G401 (cell line): Measurements from ENCODE around the gene DAB1. TPM values are rescaled to one million over a fixed set of nuclear protein-coding genes. Genes with fewer than 3 reads are reported as not detected.
A peak's percentile ranks its signal among the peaks of the same experiment; 100 is the strongest.

Experiments
- DNase-seq: peaks from one replicate; pipeline ENCODE4 v3.0.0-alpha.2; 2015; ENCODE audit warnings: low spot score
- in situ Hi-C: cut with HindIII; loops from 2 replicates; pipeline ENCODE4 v1.10.0; 2016; ENCODE audit warnings: low sequenced_read_pairs, mixed read lengths
- total RNA-seq: library from RNA; depleted of rRNA; stranded (reverse); fragments of >200 nt; shearing (Covaris generic); gene quantifications from 2 replicates; pipeline ENCODE4 v1.2.3, GENCODE V29; 2014

DAB1 gene
- total RNA-seq, 1 experiment from 2014 or later = not detected

GRCh38 chr1:57026624-57027354 lies 397.1 kb downstream of the DAB1 start:
- in situ Hi-C loops = no loop called here
- DNase-seq = no peak

- in situ Hi-C loops = no loop called here
- no peak for DNase-seq
Observed at GRCh38 chr1:57024855-57025254, 399.0 kb downstream of the DAB1 start.

- in situ Hi-C loops = no loop called here
- DNase-seq = no peak
Observed at GRCh38 chr1:57024428-57024827, 399.4 kb downstream of the DAB1 start.

DNA sequence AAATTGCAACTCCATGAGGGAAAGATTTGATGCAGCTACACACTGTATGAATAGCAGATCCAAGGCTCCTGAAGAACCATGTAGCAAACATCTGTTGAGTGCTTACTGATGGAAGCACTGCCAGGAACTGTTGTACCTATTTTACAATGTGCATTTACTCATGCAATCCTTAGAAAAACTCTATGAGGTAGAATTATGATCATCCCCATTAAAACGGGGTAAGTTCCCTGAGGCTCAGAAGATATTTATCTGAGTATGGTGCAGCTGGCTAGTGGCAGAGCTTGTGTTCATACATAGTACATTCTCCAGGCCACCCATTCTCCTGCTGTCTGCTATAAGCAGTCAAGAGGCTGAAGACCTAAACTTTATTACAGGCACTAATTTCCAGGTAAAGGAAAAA lies 403.6 kb downstream of the DAB1 start:
- in situ Hi-C loops = no loop called here
- DNase-seq = no peak

GRCh38 chr1:57019236-57019839 lies 404.5 kb downstream of the DAB1 start:
- DNase-seq = peak; percentile 82
- in situ Hi-C loops = no loop called here

- DNase-seq = no peak
- in situ Hi-C loops = no loop called here
Observed at GRCh38 chr1:57018119-57018518, 405.7 kb downstream of the DAB1 start.

DNA sequence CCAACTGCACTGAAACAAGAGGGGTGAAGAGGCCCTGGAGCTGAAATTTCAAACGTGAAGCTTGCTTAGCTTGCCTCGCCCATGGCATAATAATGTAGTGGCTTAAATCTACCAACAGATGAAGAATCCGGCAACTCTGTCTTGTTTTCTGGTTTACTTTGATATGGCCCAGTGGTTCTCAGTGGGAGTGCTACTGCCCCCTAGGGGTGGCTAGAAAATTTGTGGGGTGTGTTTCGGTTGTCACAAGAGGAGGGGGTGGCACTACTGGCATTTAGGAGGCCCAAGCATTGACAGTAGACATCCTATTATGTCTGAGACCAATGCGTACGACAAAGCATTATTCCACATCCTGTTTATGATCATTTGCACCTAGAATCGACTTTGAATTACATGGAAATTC lies 406.1 kb downstream of the DAB1 start:
- in situ Hi-C loops = no loop called here
- no peak for DNase-seq

DNA sequence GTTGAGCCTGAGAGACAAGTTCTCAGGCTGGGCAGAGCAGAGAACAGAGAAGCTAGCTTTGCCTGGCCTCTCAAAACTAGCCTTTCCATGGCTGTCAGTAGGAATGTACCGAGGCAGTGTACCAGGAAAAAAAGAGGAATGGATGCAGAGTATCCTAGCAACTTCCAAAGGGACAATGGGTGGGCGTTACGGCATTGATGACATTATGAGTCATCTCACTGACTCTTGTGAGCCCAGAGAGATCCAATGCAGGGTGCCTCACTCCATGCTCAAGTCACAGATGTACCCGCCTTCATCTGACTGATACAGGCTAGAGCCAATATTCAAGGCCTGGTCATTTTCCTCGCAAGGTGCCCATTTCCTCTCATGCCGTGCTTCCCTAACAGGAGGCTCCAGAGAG lies 406.7 kb downstream of the DAB1 start:
- in situ Hi-C loops = no loop called here
- no peak for DNase-seq

GRCh38 chr1:57015071-57015470 lies 408.8 kb downstream of the DAB1 start:
- in situ Hi-C loops = no loop called here
- no peak for DNase-seq

- no peak for DNase-seq
- in situ Hi-C loops = no loop called here
Observed at GRCh38 chr1:57013522-57013921, 410.3 kb downstream of the DAB1 start.

DNA sequence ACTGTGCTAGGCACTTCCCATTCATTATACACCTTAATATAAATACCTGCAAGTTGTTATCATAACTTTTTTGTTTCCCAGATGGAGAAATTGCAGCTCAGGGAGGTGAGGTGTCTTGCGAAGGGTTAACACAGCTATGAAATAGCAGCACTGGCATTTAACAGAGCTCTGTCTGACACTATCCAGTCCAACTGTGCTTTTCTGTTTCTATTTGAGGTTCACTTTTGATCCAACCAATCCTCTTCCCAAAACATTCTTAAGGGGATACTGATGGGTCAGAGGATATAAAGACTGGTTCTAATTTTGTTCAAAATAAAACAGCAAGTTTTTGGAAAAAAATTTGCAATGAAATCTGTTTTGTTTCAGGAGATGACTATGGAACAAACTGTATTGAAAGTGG lies 411.5 kb downstream of the DAB1 start:
- no peak for DNase-seq
- in situ Hi-C loops = no loop called here

DNA sequence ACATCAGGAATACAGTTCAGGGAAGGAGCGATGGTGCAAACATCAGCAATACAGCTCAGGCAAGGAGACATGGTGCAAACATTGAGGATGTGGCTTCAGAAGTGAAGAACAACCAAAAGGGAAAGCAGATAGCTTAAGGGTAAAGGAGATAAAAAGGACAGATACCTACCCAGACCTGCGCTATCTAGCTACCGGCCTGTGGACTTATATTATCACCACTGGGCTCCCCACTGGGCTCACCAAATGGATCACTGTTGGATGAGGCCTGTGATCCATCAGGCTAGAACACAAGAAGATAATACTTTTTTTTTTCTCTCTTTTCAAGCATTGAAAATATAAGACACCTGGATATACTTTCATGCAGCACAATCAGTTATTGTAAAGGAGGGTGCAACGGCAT lies 413.3 kb downstream of the DAB1 start:
- in situ Hi-C loops = no loop called here
- no peak for DNase-seq

- in situ Hi-C loops = no loop called here
- DNase-seq = no peak
Observed at GRCh38 chr1:57007948-57008347, 415.9 kb downstream of the DAB1 start.

GRCh38 chr1:57007472-57007871 lies 416.4 kb downstream of the DAB1 start:
- in situ Hi-C loops = no loop called here
- no peak for DNase-seq

- DNase-seq = no peak
- in situ Hi-C loops = no loop called here
Observed at GRCh38 chr1:57003398-57004139, 420.3 kb downstream of the DAB1 start.

DNA sequence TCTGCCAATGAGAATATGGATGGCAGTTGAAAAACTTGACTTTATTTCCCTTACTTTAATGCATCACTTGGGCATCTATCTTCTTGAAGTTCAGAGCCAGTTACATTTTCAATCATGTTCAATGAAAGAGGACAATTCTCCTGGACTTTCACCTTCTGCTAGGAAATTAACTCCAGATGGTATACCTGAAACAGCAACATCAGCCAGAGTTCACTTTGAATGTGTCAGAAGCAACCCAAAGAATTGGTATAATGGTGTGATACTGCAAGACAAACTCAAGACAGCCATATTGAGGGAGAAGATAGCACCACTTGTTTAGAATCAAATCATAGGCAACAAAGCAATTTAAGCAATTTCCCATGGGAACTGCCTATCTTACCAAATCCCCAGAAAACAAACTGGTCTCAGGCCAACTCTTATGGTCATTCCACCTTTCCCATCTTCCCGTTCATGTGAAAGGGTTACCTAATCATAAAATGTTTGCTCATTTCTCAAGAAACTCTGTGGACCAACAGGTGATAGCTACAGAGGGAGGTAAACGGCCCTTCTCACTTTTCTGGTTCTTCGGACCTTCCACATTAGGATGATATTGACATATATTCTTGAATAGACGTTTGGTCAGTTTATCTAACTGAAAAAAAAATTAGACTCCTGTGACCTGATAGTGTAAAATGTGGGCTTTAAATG lies 428.3 kb downstream of the DAB1 start:
- in situ Hi-C loops = no loop called here
- DNase-seq = no peak

- DNase-seq = no peak
- in situ Hi-C loops = no loop called here
Observed at GRCh38 chr1:56993475-56993874, 430.4 kb downstream of the DAB1 start.

DNA sequence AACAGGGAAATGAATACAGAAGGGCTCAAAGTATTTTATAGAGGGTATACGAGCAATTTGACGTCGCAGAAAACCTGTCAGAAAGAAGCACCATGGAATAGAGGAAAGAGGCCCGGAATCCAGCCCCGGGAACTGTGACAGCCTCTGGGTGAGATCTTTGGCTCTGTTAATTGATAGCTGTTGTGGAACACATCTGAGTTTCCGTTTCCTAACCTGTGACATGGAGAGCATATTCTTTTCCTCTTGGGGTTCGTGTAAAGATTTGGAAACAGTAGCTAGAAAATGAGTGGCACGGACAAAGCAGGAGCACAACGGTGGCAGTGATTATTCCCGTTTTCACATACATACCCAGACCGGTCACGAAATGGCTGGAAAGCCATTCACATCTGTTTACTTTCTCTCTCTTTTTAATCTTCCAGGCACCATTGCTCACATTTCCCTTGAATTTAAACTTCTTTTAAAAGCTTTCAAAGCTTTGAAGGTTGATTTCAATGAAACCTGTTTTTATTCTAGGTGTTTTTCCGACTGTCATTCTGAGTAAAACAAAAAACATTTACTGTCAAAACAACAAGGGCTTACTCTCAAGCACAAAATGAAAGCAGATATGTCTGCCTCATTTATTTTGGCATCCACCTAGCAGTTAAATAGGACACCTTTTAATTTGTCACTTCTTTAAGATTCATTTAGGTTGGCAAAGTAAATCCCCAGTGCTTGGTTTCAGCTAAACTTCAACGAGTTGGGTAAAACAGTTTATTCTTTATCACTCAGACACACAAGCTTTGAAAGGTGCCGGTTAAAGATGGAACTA lies 431.3 kb downstream of the DAB1 start:
- in situ Hi-C loops = no loop called here
- no peak for DNase-seq

- in situ Hi-C loops = no loop called here
- no peak for DNase-seq
Observed at GRCh38 chr1:56991576-56991975, 432.3 kb downstream of the DAB1 start.
